NCI-H146 treated with DMSO at 0.1 percent for 48 hours (cell line): ENCODE measurements around the gene APEH.
"Not testable (repeated sequence)": the region's sequence is repeated elsewhere in the genome, so short reads cannot be mapped to it uniquely, and the experiment has no call there.

Experiments used
- DNase-seq: peaks from one replicate; lab custom pipeline; 2025; ENCODE audit not compliant: unreplicated experiment; lab: John Stamatoyannopoulos, UW

APEH gene

DNA sequence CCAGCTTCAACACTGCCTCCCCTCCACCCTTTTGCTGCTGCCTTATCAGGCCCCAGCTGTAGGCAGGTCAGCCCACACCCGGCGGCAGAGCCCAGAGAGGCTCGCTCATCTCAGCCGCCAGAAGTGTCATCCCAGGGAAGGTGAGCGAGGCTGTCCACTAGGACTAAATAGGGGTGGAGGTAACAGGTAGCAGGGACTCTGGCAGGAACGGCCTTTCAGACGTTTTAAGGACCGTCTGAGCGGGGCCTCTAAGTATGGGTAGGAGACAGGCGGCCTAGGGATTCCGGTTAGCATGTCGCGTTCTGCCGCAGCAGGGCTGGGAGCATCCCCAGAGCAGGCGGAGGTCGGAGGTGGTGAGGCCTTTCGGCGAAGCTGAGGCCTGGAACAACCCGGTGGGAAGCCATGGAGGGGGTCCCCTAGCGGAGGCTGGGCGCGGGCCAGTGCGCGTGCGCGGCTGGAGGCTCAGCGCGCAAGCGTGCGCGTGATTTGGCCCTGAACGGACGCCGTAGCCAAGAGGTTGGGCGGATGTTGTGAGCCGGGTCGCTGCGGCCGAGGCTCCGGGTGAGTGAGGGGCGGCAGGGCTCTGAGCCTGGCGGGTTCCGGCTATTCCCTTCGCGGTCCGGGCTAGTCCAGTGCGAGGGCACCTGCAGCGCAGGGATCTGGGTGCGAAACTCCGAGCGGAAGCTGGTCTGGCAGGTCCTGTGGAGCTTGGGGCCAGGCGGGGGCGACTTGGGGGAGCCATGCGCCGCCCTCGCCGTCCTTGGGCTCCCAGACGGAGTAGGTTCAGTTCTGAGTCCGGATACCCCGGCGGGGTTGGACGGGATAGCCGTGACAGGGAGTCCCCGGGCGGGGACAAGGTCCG lies 15.1 kb downstream of the APEH start, which contains the start of the genes MST1 and RNF123:
Gene MST1 (minus strand): TSS at position 429 of the 862 bp plus-strand sequence. CDS start 783 bp downstream, outside the sequence.
Gene RNF123 (plus strand): TSS at position 512 of the 862 bp plus-strand sequence. CDS start 1,609 bp downstream, outside the sequence.
- DNase-seq: no peak

GRCh38 chr3:49689908-49690624 lies 15.9 kb downstream of the APEH start:
- not testable (repeated sequence) for DNase-seq

DNA sequence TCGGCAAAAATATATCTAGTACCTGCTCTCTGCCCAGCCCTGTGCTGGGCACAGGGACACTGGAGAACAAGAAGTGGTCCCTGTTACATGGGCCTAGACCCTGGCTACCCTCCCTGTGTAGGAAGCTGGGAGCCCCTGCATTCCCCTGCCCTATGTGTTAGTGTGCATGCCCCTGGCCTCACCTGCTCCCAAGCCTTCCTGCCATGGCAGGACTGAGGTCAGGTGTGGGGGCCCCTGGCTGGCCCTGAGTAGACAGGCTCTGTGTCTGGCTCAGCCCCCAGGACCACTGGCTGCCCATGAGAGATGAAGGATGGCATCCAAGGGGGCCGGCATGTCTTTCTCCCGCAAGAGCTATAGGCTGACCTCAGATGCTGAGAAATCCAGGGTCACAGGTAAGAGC lies 16.7 kb downstream of the APEH start:
- DNase-seq: not testable (repeated sequence)

- not testable (repeated sequence) for DNase-seq
These were observed 17.3 kb downstream of the APEH start for GRCh38 chr3:49691481-49691880.

GRCh38 chr3:49694409-49695070 lies 20.4 kb downstream of the APEH start:
- DNase-seq: not testable (repeated sequence)

DNA sequence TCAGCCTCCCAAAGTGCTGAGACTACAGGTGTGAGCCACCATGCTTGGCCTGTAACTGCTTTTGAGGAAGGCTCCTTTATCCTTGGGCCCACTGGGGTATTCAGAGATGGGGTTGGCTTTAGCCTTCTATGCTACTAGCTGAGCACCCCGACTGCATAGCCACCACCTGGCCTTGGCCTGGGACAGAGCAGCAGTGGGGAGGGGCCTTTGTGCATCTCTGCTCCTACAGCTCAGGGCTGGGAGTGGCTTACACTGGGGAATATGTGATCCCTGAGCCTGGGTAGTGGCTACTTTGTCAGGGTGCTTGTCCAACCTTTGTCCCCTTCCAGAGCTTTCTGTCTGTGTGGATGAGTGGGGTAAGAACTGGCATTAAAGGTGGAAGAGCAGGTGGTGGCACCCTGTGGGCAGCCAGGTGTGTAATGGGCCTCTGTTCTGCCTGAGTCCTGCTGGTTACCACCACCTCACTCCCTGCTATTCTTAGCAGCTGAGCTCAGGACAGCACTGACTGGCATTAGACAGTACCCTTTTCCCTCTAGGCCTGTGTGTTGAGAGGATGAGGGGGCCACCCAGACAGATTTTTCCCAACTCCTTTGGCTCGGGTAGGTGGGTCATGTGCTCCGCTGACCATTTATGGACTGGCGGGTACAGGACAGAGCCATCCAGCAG lies 21.3 kb downstream of the APEH start:
- DNase-seq: not testable (repeated sequence)

DNA sequence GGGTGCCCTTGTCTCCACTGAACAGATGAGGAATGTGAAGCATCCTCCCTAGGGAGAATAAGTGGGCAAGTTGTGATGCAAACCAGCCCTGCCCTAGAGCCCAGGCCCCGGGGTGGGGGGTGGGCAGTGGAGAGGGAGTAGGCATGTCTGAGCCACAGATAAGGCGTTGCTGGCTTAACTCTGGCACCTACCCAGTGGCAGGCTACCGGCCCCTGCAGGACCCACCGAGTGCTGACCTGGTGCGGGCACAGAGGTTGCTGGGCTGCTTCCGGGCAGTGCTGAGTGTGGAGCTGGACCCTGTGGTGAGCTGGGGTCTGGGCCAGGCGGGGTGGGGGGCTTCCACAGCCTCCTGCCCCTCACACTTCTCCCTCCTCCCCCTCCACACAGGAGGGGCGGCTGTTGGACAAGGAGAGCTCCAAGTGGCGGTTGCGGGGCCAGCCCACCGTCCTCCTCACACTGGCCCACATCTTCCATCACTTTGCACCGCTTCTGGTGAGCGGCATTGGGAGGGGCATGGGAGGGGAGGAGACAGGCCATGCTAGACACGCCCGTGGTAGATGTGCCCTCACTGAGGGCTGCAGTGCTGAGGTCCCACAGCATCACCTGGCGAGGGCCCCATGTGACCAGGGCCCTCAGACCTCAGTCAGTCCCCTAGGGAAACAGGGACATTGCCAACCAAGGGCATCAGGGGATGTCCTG lies 25.3 kb downstream of the APEH start:
- DNase-seq: no peak

- no peak for DNase-seq
These were observed 25.9 kb downstream of the APEH start for GRCh38 chr3:49700014-49700413.

DNA sequence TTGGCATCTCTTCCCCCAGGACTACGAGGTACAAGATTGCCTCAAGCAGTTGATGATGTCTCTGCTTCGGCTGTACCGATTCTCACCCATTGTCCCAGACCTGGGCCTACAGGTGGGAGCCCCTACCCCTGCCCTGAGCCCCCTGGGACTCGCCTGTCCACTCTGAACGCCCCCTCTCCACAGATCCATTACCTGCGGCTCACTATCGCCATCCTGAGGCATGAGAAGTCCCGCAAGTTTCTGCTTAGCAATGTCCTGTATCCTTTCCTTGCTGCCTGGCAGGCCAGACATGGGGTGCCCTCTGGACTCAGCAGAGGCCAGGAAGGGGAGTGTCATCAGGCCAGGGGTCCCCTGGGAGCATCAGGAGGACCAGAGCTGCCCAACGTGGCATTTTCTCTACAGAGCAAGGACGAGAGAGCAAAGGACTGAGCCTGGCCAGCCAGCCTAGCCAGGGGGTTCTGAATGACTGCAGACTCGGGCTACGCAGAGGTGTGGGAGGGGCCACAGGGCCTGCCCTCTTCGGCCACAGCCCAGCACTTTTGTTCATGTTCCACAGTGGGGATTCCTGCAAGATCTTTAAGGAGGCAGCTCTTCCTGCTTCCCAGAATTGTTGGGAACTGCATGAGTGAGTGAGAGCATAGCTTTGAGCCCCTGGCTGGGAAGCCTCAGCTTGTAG lies 26.4 kb downstream of the APEH start:
- DNase-seq: no peak

DNA sequence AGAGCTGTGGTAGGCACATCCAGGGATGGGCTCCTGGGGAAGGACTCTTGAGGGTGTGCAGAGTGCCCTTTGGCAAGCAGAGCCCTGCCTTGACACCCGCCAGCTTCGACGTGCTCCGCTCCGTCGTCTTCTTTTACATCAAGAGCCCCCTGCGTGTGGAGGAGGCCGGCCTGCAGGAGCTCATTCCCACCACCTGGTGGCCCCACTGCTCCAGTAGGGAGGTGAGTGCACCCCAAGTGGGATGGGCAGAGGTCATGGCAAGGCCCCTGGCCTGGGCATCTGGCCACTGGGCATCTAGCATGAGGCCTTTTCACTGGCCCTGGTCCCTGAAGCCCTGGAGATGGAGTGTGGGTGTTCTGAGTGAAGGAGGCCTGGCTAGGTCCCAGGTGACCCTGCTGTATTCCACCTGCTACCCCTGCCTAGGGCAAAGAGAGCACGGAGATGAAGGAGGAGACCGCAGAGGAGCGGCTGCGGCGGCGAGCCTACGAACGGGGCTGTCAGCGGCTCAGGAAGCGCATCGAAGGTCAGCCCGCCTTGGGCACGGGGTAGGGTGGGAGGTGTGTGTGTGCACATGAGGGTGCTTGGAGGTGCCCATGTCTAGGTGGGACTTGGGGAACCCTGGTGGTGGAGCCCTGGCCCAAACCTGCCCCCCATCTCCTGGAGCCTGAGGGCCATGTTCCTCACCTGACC lies 27.4 kb downstream of the APEH start:
- no peak for DNase-seq

GRCh38 chr3:49702672-49703071 lies 28.5 kb downstream of the APEH start:
- no peak for DNase-seq

GRCh38 chr3:49703443-49703927 lies 29.3 kb downstream of the APEH start:
- DNase-seq: peak; percentile 6

GRCh38 chr3:49703956-49704355 lies 29.8 kb downstream of the APEH start:
- DNase-seq: no peak

DNA sequence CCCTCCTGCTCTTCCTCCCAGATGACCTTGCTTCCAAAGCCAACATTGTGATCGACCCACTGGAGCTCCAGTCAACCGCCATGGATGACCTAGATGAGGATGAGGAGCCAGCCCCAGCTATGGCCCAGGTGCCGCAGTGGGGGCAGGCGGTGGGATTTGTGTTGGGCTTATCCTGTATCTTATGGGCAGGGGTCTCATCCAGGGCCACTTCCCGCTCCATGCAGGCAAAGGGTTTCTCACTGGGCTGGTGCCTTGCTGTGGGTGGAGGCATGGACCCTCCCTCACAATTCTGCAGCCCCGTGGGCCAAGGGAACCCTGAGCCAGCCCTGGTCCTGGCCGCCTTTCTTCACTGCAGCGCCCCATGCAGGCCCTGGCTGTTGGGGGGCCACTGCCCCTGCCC lies 30.5 kb downstream of the APEH start:
- DNase-seq: no peak

GRCh38 chr3:49705390-49705960 lies 31.3 kb downstream of the APEH start:
- no peak for DNase-seq

GRCh38 chr3:49706456-49707112 lies 32.4 kb downstream of the APEH start:
- DNase-seq: no peak

GRCh38 chr3:49707113-49707480 lies 32.9 kb downstream of the APEH start:
- DNase-seq: no peak

DNA sequence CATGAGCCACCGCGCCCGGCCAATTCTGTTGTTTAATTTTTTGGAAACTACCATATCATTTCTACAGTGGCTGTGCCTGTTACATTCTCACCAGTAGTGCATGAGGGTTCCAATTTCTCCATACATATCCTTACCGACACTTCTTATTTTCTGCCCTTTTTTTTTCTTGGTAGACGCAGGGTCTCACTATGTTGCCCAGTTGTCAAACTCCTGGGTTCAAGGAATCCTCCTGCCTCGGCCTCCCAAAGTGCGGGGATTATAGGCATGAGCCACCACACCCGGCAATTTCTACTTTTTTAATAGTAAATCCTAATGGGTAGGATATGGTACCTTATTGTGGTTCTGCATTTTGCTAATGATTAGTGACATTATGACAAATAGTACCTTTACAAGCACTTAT lies 35.7 kb downstream of the APEH start:
- DNase-seq: no peak
